GM19455 (cell line): Measurements from ENCODE around the gene PLA2G4D.
"Not testable (repeated sequence)": the region's sequence is repeated elsewhere in the genome, so short reads cannot be mapped to it uniquely, and the experiment has no call there.

Source experiments
- ATAC-seq: cut with Tn5 transposase; IDR thresholded peaks from one replicate; pipeline ENCODE4 v1.9.1; 2021; ENCODE audit not compliant: unreplicated experiment

Gene PLA2G4D

DNA sequence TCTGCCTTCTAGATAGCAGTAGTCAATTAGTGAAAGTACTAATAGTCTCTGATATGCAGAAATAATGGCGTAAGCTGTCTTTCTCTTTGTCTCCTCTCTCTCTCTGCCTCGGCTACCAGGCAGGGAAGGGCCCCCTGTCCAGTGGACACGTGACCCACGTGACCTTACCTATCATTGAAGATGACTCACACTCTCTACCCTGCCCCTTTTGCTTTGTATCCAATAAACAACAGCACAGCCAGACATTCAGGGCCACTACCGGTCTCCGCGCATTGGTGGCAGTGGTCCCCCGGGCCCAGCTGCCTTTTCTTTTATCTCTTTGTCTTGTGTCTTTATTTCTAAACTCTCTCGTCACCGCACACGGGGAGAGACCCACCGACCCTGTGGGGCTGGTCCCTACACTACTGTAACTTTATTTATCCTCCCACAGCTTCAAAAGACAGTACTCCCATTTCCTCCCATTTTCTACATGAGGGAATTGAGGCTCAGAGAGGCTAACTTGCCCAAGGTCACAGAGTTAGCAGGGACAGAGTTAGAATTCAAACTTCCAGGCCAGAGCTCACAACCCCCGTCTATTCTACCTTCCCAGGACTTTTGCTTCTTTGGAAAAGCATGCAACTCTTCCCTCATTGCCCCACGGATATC, 2.5 kb downstream of the PLA2G4D start:
- not testable (repeated sequence) for ATAC-seq

DNA sequence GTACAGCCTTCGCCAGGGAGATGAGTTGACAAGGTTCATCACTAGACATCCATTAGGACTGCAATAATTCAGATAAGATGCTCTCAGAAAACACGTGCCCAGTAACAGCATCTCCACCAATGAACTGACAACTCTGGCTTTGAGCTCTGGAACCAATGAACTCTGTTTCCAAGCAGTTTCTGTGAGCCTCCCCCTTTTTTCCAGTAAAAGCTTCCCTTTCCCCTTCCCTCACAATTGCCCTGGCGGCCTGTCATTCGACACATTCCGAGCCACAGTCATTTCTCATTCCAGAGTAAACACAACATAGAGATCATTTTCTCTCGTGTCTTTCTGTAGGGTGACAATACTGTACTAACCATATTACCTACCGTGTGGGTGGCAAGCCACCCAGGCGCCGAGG, 3.6 kb downstream of the PLA2G4D start:
- no peak for ATAC-seq

GRCh38 chr15:42090370-42090769, 4.0 kb downstream of the PLA2G4D start:
- ATAC-seq, result no peak

- no peak for ATAC-seq
These were observed 4.4 kb downstream of the PLA2G4D start for GRCh38 chr15:42089942-42090341.

DNA sequence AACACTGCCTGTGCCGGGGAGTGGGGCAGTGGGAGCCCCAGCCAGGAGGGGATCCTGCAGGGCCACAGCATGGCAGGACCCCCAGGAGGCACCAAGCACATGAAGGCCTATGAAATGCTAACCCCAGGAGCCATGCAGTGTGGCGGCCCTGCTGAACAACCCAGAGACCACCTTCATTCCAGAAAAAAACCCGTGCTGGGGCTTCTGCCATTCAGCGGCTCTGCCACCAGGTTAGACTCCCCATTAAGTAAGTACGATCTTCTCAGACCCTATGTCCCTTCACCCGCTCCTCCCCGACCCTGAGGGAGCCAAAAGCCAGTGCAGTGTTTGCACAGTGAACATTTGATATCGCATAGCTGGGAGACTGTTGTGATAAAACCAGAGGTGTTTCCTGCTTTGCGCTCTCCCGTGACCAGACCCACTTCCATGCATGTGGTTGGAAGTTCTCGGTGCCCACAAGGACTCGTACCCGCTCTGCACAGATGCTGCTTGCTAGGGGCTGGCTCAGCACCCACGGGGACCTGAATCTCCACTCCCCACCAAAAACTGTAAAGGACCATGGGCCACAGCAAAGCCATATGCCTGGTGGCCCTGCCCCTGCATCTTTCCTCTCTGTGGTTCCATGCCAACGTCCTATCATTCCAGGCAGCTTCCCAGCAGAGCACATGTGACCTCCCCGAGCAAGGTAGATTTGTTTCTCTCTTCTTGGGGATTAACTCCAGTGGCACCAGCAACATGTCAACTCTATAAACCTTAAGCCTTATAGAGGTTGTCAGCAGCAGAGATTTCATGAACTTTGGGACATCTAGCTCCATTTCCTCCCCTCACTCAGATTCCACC, 5.3 kb downstream of the PLA2G4D start:
- ATAC-seq, result no peak

DNA sequence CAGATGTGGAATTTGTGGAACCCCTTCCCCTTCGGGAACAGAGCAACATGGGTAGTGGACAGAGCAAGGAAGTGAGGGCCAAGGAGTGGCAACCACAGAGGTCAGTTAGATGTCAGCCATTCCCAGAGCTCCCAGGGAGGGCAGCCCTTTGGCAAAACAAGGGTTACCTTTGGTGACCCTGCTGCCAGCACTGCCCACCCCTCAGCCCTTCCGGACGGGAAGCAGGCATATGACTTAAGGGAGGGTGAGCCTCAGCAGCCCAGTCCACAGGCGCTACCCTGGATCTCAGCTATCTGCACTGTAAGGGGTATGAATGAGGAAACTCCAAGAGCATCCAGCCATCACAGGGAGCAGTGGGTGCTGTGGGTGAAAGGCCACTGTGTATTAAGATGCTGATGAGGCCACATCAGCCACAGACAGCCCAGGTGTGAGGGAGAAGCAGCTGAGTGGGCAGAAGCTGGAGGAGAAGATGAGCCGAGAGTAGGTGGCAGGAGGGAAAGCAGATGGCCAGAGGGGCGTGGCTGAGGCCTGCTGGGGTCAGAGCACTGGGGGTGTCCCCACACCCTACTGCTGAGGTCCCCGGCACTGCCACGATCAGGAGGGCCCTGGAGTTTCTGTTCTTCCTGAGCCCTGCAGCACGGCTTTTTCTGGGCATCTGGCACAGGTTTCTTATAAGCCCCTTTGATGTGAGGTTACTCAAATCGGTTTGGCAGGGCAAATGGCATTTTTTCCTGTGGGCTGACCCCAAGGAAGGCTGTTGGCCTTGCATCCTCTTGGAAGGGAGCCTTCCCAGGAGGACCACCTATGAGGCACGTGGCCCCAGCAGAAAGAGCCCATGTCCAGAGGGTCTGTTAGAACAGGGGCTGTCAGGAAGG, 6.2 kb downstream of the PLA2G4D start:
- no peak for ATAC-seq

GRCh38 chr15:42087460-42087859, 6.9 kb downstream of the PLA2G4D start:
- ATAC-seq, result no peak

GRCh38 chr15:42085721-42086120, 8.6 kb downstream of the PLA2G4D start:
- ATAC-seq, result no peak

- no peak for ATAC-seq
These were observed 9.1 kb downstream of the PLA2G4D start for GRCh38 chr15:42085236-42085605.

DNA sequence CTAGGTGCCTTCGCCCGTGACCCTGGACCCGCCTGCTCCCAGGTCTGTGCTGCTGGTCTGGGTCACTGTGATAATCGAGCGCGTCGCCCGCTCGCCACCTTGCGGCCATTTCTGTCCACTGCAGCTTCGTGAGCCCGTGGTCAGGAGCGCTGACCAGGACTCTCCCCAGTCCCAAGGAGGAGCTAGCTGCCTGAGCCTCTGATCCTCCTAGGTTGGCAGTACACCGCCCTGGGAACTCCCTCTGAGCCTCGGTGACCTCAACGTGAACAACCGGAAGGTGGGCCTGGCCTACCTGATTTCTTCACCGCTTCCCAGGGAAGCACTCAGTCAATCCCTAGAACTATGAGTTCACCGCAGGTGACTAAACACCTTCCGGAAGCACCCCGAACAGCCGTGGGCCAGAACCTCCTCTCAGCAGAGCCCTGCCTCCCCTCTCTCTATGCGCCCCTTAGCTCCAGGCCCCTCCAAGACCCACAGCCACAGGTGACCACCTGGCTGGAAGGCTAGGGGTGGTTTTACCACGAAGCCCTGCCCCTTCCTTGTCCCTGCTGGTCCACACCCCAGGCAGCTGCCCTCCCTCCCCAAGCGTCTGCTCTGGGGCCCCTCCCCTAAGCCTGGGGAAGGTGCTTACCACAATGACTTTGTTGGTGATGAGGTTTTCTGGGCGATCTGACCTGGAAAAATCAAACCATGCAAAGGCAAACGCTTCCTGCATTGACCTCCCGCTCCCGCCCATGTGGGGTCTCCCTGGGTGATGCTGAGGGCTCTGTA, 9.7 kb downstream of the PLA2G4D start:
- ATAC-seq, result no peak

- no peak for ATAC-seq
These were observed 10.4 kb downstream of the PLA2G4D start for GRCh38 chr15:42083916-42084315.

DNA sequence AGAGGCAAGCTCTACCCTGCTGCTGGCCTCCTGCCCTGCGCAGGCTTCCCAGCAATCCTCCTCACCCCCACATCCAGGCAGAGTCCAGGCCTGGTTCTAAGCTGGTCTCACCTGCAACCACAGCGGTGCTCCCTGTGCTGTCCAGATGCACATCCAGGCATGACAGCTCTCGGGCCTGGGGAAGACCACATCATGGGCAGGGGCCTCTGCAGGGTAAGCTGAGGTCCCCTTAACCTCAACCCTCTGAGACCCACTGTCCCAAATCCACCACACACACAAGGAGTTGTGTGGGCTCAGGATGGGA, 10.8 kb downstream of the PLA2G4D start:
- ATAC-seq, result no peak

DNA sequence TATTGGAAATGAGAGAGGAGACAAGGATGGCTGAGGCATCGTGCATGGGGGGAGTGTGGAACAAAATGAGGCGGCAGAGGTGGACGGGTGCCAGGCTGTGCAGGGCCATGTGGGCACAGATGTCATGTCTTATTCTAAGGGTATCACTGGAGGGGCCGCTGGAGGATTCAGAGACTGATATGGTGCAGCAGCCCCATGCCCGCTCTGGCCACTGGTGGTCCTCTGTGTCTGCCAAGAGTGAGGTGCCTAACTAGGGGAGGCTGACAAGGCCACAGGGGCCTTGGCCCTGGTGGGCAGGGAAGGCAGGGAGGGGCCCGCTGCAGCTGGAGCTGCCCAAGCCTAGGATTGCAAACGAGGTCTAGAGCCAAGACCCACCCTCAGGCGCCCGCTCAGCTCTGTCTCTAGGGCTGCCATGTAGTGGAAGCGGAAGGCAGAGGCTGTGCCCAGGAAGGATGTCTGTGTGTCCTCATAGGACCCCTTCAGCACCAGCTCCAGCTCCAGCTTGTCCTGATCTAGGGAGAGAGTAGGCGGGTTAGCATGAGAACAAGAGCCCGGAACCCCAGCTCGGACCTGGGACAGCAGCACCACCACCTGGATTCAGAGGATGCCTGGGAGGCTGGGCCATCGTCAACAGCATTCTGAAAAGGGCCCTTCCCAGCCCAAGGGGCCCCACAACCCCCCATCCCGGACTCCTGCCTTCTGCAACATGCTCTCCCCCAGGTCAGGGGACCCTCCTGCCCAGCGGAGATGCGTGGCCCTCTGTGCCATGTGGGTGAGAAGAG, 11.3 kb downstream of the PLA2G4D start:
- ATAC-seq, result no peak

- ATAC-seq, result no peak
These were observed 12.2 kb downstream of the PLA2G4D start for GRCh38 chr15:42082141-42082540.

DNA sequence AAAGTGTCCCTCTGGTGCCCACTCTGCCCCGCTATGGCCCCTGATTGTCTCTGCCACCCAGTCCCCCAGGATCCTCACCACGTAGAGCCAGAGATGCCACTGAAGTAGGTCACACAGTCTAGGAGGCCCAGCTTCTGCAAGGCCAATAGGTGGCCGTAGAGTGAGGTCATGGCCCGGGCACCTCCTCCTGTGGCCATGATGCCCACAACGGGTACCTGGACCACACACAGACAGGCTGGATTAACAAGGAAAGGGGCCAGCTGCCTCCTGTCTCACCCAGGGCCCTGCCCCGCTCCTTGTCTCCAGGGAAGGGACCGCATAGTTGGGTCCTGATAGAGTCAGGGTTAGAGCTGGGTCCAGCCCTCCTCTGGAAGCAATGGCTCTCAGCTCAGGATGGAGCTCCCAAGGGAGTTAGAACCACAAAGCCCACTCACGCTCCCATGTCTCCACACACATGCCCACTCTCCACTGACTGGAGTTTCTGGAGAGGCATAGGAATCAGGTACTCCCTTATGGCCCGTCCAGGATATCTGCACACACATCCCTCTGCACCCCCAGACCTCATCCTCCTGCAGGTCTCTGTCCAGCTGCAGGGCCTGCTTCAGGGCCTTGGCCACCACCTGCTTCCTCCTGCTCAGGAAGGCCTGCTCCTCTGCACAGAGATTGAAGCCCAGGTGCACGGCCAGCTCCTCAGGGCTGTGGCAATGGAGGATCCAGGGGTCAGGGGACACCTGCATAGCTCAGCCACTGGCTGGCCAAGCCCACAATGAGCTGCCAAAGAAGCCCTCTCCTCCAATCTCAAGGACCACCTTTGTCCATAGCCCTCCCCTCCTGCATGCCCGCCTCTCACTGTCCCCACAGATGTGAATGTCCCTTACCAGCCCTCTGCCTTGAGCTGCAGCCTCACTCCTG, 13.2 kb downstream of the PLA2G4D start:
- no peak for ATAC-seq

DNA sequence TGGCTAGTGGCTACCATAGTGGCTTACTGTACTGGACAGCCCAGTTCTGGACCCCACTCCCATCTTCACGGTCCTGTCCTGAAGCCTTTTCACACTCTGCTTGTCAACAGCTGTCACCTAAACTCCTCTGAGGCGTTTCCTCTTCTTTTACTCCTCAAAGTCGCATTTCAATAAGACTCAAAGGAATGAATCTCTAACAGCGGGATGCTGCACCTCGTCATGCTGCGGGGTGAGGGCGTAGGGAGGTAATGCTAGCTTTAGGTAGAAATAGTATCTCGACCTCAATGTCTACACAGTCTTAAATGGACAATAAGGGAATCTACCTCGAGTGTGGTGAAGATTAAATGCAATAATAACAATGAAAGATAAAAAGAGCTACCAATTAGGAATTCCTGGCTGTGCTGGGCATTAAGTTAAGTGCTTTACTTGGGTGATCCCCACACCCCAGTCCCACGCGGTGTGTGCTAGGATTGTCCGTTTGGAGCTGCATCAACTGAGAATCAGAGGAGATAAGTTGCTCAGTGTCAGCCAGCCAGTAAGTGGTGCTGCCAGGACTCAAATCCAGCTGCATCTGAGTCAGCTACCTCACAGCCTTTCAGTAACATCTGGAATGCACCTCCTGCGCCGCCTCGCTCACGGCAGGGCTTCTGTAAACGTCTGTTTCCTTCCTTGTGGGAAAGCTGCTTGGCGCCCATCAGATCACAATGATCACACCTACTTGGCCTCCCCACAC, 14.0 kb downstream of the PLA2G4D start:
- ATAC-seq, result no peak

- ATAC-seq, result no peak
These were observed 14.9 kb downstream of the PLA2G4D start for GRCh38 chr15:42079401-42079908.

DNA sequence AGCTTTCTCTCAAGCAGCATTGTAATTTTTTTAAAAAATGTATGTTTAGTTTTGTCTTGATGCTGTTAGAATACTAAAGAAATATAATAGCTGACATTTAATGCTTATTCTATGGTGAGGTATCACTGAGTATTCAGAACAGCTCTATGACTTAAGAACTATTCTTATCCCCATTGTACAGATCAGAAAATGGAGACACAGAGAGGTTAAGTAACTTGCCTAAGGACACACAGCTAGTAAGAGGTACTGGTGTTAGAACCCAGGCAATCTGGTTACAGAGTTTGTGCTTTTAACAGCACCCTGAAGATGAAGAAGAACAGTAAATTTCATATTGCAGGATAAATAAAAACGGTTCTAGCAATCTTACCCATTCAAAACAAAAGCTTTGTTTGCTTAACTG, 15.5 kb downstream of the PLA2G4D start:
- ATAC-seq, result no peak
